Measurements from ENCODE around the gene WDR27.

Gene WDR27

DNA sequence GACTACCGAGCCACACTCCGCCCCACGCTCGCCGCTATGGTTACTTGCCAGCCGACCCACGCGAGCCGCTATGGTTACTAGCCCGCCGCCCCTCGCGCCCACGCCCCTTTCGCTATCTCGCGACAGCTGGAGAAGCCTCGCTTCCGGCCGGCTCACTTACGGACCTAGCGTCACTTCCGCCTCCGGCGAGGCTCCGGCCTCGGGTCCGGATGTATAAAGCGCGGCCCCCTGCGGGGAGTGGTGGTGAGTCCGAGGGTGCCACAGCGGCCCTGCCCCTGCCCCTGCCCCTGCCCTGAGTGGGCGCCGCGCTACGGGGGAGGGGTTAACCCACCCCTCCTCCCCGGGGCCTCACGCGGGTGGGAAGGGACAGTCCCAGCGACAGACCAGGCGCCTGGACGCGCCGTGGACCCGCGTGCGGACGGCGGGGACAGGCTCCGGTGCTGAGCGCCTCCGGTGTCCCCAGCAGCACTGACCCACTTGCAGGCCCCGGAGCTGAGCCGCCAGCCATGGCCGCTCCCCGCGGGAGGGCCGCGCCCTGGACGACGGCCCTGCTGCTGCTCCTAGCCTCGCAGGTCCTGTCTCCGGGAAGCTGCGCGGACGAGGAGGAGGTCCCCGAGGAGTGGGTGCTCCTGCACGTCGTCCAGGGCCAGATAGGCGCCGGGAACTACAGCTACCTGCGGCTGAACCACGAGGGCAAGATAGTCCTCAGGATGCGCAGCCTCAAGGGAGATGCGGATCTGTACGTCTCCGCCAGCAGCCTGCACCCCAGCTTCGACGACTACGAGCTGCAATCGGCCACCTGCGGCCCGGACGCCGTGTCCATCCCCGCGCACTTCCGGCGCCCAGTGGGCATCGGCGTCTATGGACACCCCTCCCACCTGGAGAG, at the start of gene WDR27, which contains the start of gene C6orf120:
Gene WDR27, minus strand, starts transcription at position 76 of the 886 bp plus-strand sequence. CDS start 13,024 bp downstream, outside the sequence.
Gene C6orf120, plus strand, starts transcription at position 173 of the 886 bp plus-strand sequence. Its CDS starts 334 bp downstream, at position 507.
- TF ChIP-seq RAD21 (IDR thresholded peaks at IDR 0.05; ENCODE audit: low read depth): no peak
- TF ChIP-seq EGR1 (IDR thresholded peaks at IDR 0.05): peak; percentile 83
- TF ChIP-seq YY1 (IDR thresholded peaks at IDR 0.05; ENCODE audit: low read depth): peak; percentile 48
- TF ChIP-seq, protein P1, sequence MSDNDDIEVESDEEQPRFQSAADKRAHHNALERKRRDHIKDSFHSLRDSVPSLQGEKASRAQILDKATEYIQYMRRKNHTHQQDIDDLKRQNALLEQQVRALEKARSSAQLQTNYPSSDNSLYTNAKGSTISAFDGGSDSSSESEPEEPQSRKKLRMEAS (IDR thresholded peaks at IDR 0.05): peak; percentile 76
- TF ChIP-seq ZBTB7A (IDR thresholded peaks at IDR 0.05; ENCODE audit: low read depth): 0 out of 2 replicates have a peak, but pooled peaks have one; percentile 42
- TF ChIP-seq CREB1 (IDR thresholded peaks at IDR 0.05; ENCODE audit: low read depth): peak; percentile 54
- peak; percentile 83 for TF ChIP-seq TAF1 (IDR thresholded peaks at IDR 0.05; ENCODE audit: low read depth)
- no peak; the same call in 1 of the 2 replicates for TF ChIP-seq TEAD4 (IDR thresholded peaks at IDR 0.05)

DNA sequence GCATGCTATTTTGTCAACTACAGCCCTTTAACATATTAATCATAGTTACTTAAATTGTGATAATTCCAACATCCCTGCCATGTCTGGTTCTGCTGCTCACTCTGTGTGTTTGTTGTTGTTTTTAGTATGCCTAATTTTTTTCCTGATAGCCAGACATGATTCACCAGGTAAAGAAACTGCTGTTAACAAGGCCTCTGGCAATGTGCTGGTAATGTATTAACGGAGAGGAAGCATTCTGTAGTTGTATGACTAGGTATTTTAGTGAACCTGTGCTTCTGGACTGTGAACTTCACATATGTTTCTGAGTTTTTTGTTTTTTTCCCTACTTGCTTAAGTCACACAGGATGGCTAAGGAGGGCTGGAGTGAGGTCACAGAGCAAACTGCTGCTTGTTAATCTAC, 44.7 kb upstream of the WDR27 start:
- no peak for TF ChIP-seq EP300 (IDR thresholded peaks at IDR 0.05; ENCODE audit: borderline replicate concordance)
- TF ChIP-seq NFIC (IDR thresholded peaks at IDR 0.05): no peak
- TF ChIP-seq, protein P1 (IDR thresholded peaks at IDR 0.05): no peak
- TF ChIP-seq FOXM1 (IDR thresholded peaks at IDR 0.05; ENCODE audit: borderline replicate concordance, low read depth): no peak
- no peak for TF ChIP-seq YY1 (IDR thresholded peaks at IDR 0.05; ENCODE audit: low read depth)
- TF ChIP-seq CEBPB (IDR thresholded peaks at IDR 0.05): no peak
- TF ChIP-seq CREB1 (IDR thresholded peaks at IDR 0.05; ENCODE audit: low read depth): no peak
- no peak for TF ChIP-seq ZBTB7A (IDR thresholded peaks at IDR 0.05; ENCODE audit: low read depth)
- no peak for TF ChIP-seq RAD21 (IDR thresholded peaks at IDR 0.05; ENCODE audit: low read depth)
- TF ChIP-seq, protein P2, sequence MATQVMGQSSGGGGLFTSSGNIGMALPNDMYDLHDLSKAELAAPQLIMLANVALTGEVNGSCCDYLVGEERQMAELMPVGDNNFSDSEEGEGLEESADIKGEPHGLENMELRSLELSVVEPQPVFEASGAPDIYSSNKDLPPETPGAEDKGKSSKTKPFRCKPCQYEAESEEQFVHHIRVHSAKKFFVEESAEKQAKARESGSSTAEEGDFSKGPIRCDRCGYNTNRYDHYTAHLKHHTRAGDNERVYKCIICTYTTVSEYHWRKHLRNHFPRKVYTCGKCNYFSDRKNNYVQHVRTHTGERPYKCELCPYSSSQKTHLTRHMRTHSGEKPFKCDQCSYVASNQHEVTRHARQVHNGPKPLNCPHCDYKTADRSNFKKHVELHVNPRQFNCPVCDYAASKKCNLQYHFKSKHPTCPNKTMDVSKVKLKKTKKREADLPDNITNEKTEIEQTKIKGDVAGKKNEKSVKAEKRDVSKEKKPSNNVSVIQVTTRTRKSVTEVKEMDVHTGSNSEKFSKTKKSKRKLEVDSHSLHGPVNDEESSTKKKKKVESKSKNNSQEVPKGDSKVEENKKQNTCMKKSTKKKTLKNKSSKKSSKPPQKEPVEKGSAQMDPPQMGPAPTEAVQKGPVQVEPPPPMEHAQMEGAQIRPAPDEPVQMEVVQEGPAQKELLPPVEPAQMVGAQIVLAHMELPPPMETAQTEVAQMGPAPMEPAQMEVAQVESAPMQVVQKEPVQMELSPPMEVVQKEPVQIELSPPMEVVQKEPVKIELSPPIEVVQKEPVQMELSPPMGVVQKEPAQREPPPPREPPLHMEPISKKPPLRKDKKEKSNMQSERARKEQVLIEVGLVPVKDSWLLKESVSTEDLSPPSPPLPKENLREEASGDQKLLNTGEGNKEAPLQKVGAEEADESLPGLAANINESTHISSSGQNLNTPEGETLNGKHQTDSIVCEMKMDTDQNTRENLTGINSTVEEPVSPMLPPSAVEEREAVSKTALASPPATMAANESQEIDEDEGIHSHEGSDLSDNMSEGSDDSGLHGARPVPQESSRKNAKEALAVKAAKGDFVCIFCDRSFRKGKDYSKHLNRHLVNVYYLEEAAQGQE (IDR thresholded peaks at IDR 0.05; ENCODE audit: low read depth): no peak
- TF ChIP-seq TAF1 (IDR thresholded peaks at IDR 0.05; ENCODE audit: low read depth): no peak
- no peak for TF ChIP-seq EGR1 (IDR thresholded peaks at IDR 0.05)
- no peak for TF ChIP-seq TEAD4 (IDR thresholded peaks at IDR 0.05)
- TF ChIP-seq TCF12 (IDR thresholded peaks at IDR 0.05; ENCODE audit: low read depth): no peak
- TF ChIP-seq, protein P3, sequence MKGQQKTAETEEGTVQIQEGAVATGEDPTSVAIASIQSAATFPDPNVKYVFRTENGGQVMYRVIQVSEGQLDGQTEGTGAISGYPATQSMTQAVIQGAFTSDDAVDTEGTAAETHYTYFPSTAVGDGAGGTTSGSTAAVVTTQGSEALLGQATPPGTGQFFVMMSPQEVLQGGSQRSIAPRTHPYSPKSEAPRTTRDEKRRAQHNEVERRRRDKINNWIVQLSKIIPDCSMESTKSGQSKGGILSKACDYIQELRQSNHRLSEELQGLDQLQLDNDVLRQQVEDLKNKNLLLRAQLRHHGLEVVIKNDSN (IDR thresholded peaks at IDR 0.05): no peak

DNA sequence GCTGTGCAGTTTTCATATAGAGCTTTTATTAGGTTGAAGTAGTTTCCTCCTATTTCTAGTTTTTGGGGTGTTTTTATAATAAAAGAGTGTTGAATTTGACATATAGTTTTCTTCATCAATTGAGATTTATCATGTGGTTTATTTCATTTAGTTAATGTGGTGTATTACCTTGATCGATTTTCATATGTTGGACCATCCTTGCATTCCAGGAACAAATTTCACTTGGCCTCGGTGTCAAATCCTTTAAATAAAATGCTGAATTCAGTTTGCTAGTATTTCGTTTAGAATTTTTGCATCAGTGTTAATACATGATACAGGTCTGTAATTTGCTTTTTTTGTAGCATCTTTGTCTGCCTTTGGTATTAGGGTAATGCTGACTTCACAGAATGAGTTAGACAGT, 43.6 kb upstream of the WDR27 start:
- TF ChIP-seq EGR1 (IDR thresholded peaks at IDR 0.05) (no peak), NFIC (IDR thresholded peaks at IDR 0.05) (no peak), TEAD4 (IDR thresholded peaks at IDR 0.05) (no peak), TAF1 (IDR thresholded peaks at IDR 0.05; ENCODE audit: low read depth) (no peak), CEBPB (IDR thresholded peaks at IDR 0.05) (no peak), YY1 (IDR thresholded peaks at IDR 0.05; ENCODE audit: low read depth) (no peak), TCF12 (IDR thresholded peaks at IDR 0.05; ENCODE audit: low read depth) (no peak), FOXM1 (IDR thresholded peaks at IDR 0.05; ENCODE audit: borderline replicate concordance, low read depth) (no peak), RAD21 (IDR thresholded peaks at IDR 0.05; ENCODE audit: low read depth) (no peak), ZBTB7A (IDR thresholded peaks at IDR 0.05; ENCODE audit: low read depth) (no peak)
- TF ChIP-seq, protein P1 (IDR thresholded peaks at IDR 0.05): no peak
- TF ChIP-seq, protein P2 (IDR thresholded peaks at IDR 0.05; ENCODE audit: low read depth): no peak
- TF ChIP-seq, protein P3 (IDR thresholded peaks at IDR 0.05): no peak

DNA sequence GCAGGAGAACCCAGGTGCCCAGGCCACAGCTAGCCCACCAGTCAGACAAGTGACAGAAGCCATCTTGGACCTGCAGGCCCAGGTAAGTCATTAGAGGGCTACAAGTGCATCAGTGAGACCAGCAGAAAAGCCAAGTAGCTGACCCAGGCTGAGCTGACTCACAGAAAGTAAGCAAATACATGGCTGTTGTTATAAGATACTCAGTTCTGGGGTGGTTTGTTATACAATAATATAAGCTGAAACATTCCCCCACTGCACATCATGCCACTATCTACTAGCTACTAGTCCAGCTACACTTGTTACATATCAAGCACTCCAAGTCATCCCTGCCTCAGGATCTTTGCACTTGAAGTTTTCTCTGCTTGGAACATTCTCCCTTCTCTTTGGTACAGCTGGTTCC, 39.5 kb upstream of the WDR27 start:
- no peak for TF ChIP-seq FOXM1 (IDR thresholded peaks at IDR 0.05; ENCODE audit: borderline replicate concordance, low read depth)
- TF ChIP-seq, protein P2 (IDR thresholded peaks at IDR 0.05; ENCODE audit: low read depth): no peak
- TF ChIP-seq YY1 (IDR thresholded peaks at IDR 0.05; ENCODE audit: low read depth): no peak
- TF ChIP-seq TCF12 (IDR thresholded peaks at IDR 0.05; ENCODE audit: low read depth): no peak
- no peak for TF ChIP-seq RAD21 (IDR thresholded peaks at IDR 0.05; ENCODE audit: low read depth)
- no peak for TF ChIP-seq CREB1 (IDR thresholded peaks at IDR 0.05; ENCODE audit: low read depth)
- no peak for TF ChIP-seq CEBPB (IDR thresholded peaks at IDR 0.05)
- TF ChIP-seq, protein P1 (IDR thresholded peaks at IDR 0.05): no peak
- TF ChIP-seq NFIC (IDR thresholded peaks at IDR 0.05): no peak
- TF ChIP-seq TAF1 (IDR thresholded peaks at IDR 0.05; ENCODE audit: low read depth): no peak
- TF ChIP-seq, protein P3 (IDR thresholded peaks at IDR 0.05): no peak
- no peak for TF ChIP-seq EP300 (IDR thresholded peaks at IDR 0.05; ENCODE audit: borderline replicate concordance)
